ENCODE results near the gene FHL2.

DNA sequence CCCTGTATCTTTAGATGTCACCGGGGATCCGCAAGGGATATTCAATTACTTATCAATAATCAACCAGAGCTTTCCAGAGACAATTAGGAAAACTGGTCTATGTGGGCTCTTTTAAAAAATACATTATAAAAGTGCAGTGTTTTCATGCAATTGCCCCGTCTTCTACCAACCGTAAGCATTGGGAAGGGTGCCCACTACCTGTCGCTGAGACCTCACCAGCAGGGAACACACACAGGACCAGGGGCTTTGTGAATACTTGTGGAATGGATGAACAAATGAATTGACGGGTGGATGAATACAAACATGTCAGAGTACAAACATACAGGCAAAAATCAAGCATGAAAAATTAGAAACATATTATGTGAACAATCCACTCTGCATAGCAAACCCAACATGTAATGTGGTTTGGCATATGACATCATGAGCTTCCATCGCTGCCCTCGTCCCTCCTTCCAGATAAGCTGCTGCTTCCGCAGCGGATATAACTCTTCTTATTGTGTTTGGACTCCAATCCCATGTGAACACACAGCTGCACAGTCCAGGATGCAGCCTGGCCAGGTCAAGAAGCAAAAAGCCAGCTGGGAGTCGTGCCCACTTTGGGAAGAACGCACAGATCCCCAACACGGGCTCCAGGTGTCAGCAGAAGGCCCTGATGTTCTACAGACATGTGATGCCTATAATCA is 5.3 kb downstream of the FHL2 start:
- TF ChIP-seq POLR2A (IDR thresholded peaks at IDR 0.05) (no peak), CTCF (IDR thresholded peaks at IDR 0.05) (no peak)
